GM19463 (cell line): ENCODE results near the gene TPP1.

ENCODE experiments used
- ATAC-seq: cut with Tn5 transposase; IDR thresholded peaks from one replicate; pipeline ENCODE4 v1.9.1; 2021; ENCODE audit warnings: mild to moderate bottlenecking, moderate library complexity; ENCODE audit not compliant: unreplicated experiment

The TPP1 gene

GRCh38 chr11:6596239-6596877 is 22.9 kb downstream of the TPP1 start:
- no peak for ATAC-seq

GRCh38 chr11:6594142-6594768 is 25.0 kb downstream of the TPP1 start:
- ATAC-seq: no peak

- no peak for ATAC-seq
Observed at GRCh38 chr11:6588018-6588417, 31.2 kb downstream of the TPP1 start.

GRCh38 chr11:6587360-6587953 is 31.8 kb downstream of the TPP1 start:
- ATAC-seq: no peak

- no peak for ATAC-seq
Observed at GRCh38 chr11:6586434-6587359, 32.5 kb downstream of the TPP1 start.

GRCh38 chr11:6584528-6584927 is 34.7 kb downstream of the TPP1 start:
- ATAC-seq: no peak

GRCh38 chr11:6583584-6583983 is 35.6 kb downstream of the TPP1 start:
- no peak for ATAC-seq

- no peak for ATAC-seq
Observed at GRCh38 chr11:6579681-6580080, 39.5 kb downstream of the TPP1 start.

GRCh38 chr11:6578134-6578533 is 41.1 kb downstream of the TPP1 start:
- no peak for ATAC-seq

GRCh38 chr11:6576471-6577373 is 42.5 kb downstream of the TPP1 start:
- ATAC-seq: no peak

- ATAC-seq: no peak
Observed at GRCh38 chr11:6574816-6575715, 44.2 kb downstream of the TPP1 start.

- ATAC-seq: no peak
Observed at GRCh38 chr11:6572215-6572614, 47.0 kb downstream of the TPP1 start.

GRCh38 chr11:6571434-6572008 is 47.7 kb downstream of the TPP1 start:
- ATAC-seq: no peak

GRCh38 chr11:6570691-6571427 is 48.4 kb downstream of the TPP1 start:
- ATAC-seq: no peak

GRCh38 chr11:6569706-6570105 is 49.5 kb downstream of the TPP1 start:
- ATAC-seq: no peak

GRCh38 chr11:6568191-6568918 is 50.9 kb downstream of the TPP1 start:
- ATAC-seq: no peak

GRCh38 chr11:6567371-6567745 is 51.9 kb downstream of the TPP1 start:
- ATAC-seq: no peak
